HepG2 (cell line): ENCODE results near the gene METTL16. TPM values are rescaled to one million over a fixed set of nuclear protein-coding genes. Genes with fewer than 3 reads are reported as not detected.

Experiments
- CAMTA2 ChIP-seq: sonication (generic); formaldehyde crosslinking; IDR thresholded peaks from 2 replicates; pipeline ENCODE4 v1.4.0; 2020; ENCODE audit warnings: mild to moderate bottlenecking, missing genetic modification reagents, borderline replicate concordance
- EEA1 ChIP-seq: sonication (generic); formaldehyde crosslinking; IDR thresholded peaks from 2 replicates; pipeline ENCODE4 v1.5.1; 2020; ENCODE audit warnings: mild to moderate bottlenecking, missing genetic modification reagents, borderline replicate concordance
- MLLT10 ChIP-seq: sonication (generic); formaldehyde crosslinking; IDR thresholded peaks from 2 replicates; pipeline ENCODE4 v1.4.0; 2020; ENCODE audit warnings: missing genetic modification reagents
- NR2C2 ChIP-seq: sonication (generic); formaldehyde crosslinking; IDR thresholded peaks from 2 replicates; pipeline ENCODE4 v1.4.0; 2020; ENCODE audit warnings: missing genetic modification reagents, mild to moderate bottlenecking, moderate library complexity, borderline replicate concordance
- RBM39 ChIP-seq: fragments of 200-400 bp; formaldehyde crosslinking; IDR thresholded peaks from one replicate; pipeline ENCODE4 v1.6.1; 2018; ENCODE audit warnings: antibody characterized with exemption, mild to moderate bottlenecking, low read depth, low read length; ENCODE audit not compliant: poor library complexity, severe bottlenecking
- RFX1 ChIP-seq: fragments of 450-650 bp; IDR thresholded peaks from 2 replicates; pipeline ENCODE4 v1.6.1; 2017
- SNAPC5 ChIP-seq: sonication (generic); formaldehyde crosslinking; IDR thresholded peaks from 2 replicates; pipeline ENCODE4 v1.8.1; 2023; ENCODE audit warnings: mild to moderate bottlenecking, missing genetic modification reagents, borderline replicate concordance
- SPEN ChIP-seq: sonication (generic); formaldehyde crosslinking; IDR thresholded peaks from 2 replicates; pipeline ENCODE4 v1.5.1; 2020; ENCODE audit warnings: low read depth, mild to moderate bottlenecking, missing genetic modification reagents
- ZBED4 ChIP-seq: sonication (generic); formaldehyde crosslinking; IDR thresholded peaks from 2 replicates; pipeline ENCODE4 v1.4.0; 2020; ENCODE audit warnings: missing genetic modification reagents, borderline replicate concordance
- ZNF232 ChIP-seq: sonication (generic); formaldehyde crosslinking; IDR thresholded peaks from 2 replicates; pipeline ENCODE4 v1.4.0; 2020; ENCODE audit warnings: missing genetic modification reagents, borderline replicate concordance
- ZNF343 ChIP-seq: sonication (generic); formaldehyde crosslinking; IDR thresholded peaks from 2 replicates; pipeline ENCODE4 v1.4.0; 2020; ENCODE audit warnings: mild to moderate bottlenecking, missing genetic modification reagents
- ZNF362 ChIP-seq: sonication (generic); formaldehyde crosslinking; IDR thresholded peaks from 2 replicates; pipeline ENCODE4 v1.4.0; 2020; ENCODE audit warnings: missing genetic modification reagents, mild to moderate bottlenecking, borderline replicate concordance
- polyA plus RNA-seq, 8 experiments: library from polyadenylated mRNA; depleted of rRNA in 3 of 8; stranded (reverse) in 7 of 8; unstranded in 1 of 8; fragments of >200 nt; fragmentation: Illumina TruSeq in 4 of 8; extraction: Trizol in 4 of 8; gene quantifications; 2 replicates each; pipeline versions ENCODE4 v1.2.1 to v1.2.3, GENCODE V29; 2011 to 2016; ENCODE audit warnings: low read depth in 4 of 8, missing spikeins in 1 of 8, mixed read lengths in 1 of 8; ENCODE audit not compliant: insufficient read depth in 1 of 8
- total RNA-seq, 5 experiments: library from RNA; depleted of rRNA; stranded (reverse); fragments of >200 nt; fragmentation: Illumina TruSeq; extraction: Trizol; gene quantifications; 2 replicates each; pipeline ENCODE4 v1.2.3, GENCODE V29; 2016; ENCODE audit warnings: low read depth in 1 of 5
- TF ChIP-seq, protein P1 (sequence below): sonication (generic); formaldehyde crosslinking; IDR thresholded peaks from 2 replicates; pipeline ENCODE4 v1.5.0; 2020; ENCODE audit warnings: mild to moderate bottlenecking, missing genetic modification reagents, borderline replicate concordance
- TF ChIP-seq, protein P2 (sequence below), 2 experiments: sonication (generic) in 1 of 2; formaldehyde crosslinking in 1 of 2; IDR thresholded peaks; 2 replicates each; pipeline versions ENCODE4 v1.5.1 to v1.6.1; 2011 to 2020; ENCODE audit warnings: borderline replicate concordance in 1 of 2, low read depth in 1 of 2, low read length in 1 of 2, mild to moderate bottlenecking in 1 of 2, missing genetic modification reagents in 1 of 2, moderate library complexity in 1 of 2
- TF ChIP-seq, protein P3 (sequence below): IDR thresholded peaks from 2 replicates; pipeline ENCODE4 v1.6.1; 2018; ENCODE audit warnings: missing genetic modification reagents

METTL16 gene
- total and polyA plus RNA-seq, 2 of the 13 experiments (the other 11 are each of a cell fraction or from before 2014, with no cell fraction given): 11.6 to 18.5 TPM

DNA sequence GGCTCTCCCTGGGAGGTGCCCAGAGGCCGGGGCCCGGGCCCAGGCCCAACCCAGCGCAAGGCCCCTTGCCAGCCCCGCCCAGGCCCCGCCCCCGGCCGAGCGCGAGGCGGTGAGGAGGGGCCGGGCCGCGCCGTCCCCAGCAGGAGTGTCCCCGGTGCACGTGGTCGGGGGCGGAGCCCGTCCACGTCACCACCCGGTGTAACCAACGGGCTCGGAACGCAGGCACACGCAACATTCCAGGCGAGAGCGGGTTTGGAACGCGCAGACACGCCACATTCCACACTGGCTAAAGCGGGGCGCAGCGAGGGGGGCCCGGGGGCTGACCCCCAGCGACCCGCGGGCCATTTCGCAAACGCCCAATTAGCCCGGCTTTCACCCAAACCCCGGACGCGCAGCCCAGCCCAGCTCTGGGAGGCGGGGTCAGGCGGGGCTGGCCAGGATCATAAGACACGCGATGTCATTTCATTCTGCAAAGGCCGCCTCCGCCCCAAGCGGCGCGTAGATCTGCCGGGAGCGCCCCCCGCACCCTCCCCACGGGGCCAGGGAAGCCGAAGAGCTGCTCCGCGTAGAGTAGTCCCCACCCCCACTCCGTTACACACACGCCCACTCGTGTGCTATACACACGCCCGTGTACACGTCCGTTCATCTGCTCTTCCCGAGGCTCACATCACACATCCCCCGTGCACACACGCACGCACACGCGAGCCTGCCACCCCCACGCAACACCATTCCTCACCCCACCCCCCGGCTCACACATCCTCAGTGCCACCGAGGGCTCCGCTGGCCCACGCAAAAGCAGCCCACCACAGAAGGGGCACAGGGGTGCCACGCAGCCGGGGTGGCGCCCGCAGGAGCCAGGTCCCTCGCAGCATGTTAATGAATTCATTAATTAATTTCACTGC is 111.9 kb downstream of the METTL16 start (continued):
- TF ChIP-seq ZBED4 (CRISPR knock-in tag): peak; percentile 69; the same call in 1 of the 2 replicates
- peak; percentile 60; the same call in 1 of the 2 replicates for TF ChIP-seq ZNF232
- TF ChIP-seq RBM39: no peak
- TF ChIP-seq RFX1: no peak
- TF ChIP-seq, protein P1, sequence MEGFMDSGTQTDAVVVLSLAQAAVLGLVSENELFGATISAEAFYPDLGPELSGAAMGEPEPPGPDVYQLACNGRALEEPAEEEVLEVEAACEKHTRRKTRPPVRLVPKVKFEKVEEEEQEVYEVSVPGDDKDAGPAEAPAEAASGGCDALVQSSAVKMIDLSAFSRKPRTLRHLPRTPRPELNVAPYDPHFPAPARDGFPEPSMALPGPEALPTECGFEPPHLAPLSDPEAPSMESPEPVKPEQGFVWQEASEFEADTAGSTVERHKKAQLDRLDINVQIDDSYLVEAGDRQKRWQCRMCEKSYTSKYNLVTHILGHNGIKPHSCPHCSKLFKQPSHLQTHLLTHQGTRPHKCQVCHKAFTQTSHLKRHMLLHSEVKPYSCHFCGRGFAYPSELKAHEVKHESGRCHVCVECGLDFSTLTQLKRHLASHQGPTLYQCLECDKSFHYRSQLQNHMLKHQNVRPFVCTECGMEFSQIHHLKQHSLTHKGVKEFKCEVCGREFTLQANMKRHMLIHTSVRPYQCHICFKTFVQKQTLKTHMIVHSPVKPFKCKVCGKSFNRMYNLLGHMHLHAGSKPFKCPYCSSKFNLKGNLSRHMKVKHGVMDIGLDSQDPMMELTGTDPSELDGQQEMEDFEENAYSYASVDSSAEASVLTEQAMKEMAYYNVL (CRISPR knock-in tag): peak; percentile 49; the same call in 1 of the 2 replicates
- TF ChIP-seq CAMTA2 (CRISPR knock-in tag): no peak; the same call in 1 of the 2 replicates
- TF ChIP-seq SNAPC5 (CRISPR knock-in tag): no peak
- peak; percentile 46; the same call in 1 of the 2 replicates for TF ChIP-seq NR2C2
- peak; percentile 76; the same call in 1 of the 2 replicates for TF ChIP-seq SPEN
- TF ChIP-seq ZNF362 (CRISPR knock-in tag): no peak
- no peak for TF ChIP-seq MLLT10 (CRISPR knock-in tag)
- TF ChIP-seq, protein P2, sequence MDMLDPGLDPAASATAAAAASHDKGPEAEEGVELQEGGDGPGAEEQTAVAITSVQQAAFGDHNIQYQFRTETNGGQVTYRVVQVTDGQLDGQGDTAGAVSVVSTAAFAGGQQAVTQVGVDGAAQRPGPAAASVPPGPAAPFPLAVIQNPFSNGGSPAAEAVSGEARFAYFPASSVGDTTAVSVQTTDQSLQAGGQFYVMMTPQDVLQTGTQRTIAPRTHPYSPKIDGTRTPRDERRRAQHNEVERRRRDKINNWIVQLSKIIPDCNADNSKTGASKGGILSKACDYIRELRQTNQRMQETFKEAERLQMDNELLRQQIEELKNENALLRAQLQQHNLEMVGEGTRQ (IDR thresholded peaks at IDR 0.05; ENCODE audit: low read depth, low read length): peak; percentile 56
- TF ChIP-seq, protein P2 (CRISPR knock-in tag; IDR thresholded peaks at IDR 0.05; ENCODE audit: borderline replicate concordance): peak; percentile 51; the same call in 1 of the 2 replicates
- TF ChIP-seq, protein P3, sequence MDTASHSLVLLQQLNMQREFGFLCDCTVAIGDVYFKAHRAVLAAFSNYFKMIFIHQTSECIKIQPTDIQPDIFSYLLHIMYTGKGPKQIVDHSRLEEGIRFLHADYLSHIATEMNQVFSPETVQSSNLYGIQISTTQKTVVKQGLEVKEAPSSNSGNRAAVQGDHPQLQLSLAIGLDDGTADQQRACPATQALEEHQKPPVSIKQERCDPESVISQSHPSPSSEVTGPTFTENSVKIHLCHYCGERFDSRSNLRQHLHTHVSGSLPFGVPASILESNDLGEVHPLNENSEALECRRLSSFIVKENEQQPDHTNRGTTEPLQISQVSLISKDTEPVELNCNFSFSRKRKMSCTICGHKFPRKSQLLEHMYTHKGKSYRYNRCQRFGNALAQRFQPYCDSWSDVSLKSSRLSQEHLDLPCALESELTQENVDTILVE (CRISPR knock-in tag): peak; percentile 71
- no peak for TF ChIP-seq ZNF343 (CRISPR knock-in tag)
- TF ChIP-seq EEA1 (CRISPR knock-in tag): no peak
